ENCODE data around the gene THY1.

THY1 gene

DNA sequence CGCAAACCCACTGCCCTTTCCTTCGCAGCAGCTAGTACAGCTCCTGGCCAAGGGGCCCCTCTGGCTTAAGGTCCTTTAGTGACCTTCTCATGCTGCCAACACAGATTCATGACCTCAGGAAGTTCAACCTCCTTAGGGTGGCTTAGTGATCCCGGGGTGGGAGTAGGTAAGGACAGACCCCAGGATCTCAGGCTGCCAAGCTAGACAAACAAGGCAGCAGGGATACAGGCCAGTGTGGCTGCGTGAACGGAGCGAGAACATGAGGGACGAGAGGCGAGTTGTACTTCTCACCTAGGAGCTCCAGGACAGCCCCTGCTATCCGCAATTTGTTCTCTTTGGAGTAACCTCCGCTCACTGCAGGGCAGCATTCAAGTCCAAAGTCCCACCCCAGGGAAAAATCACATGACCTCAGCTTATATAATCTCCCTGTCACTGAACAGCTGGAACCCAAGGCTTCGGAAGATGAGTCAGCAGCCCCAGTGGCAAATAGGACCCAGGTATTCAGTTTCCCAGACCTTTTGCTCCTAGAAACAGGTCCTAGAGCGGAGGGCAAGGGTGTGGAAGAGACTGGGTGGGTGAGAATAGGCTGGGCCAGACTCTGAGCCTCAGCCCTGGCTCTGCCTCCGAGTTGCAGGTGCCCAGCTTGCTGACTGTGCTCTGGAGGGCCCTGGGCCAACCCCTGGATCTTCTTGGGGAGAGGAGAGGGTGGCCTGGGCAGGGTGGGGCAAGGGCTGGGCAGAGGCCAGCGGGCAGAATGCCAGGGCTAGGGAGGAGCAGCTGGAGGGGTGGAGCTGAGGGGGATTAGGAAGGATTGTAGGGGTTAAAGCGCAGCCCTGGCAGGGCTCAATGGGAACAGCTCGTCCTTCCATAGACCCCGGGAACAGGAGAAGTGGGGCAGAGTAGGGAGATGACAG lies 54.6 kb downstream of the THY1 start:
- DNase-seq, result no peak

DNA sequence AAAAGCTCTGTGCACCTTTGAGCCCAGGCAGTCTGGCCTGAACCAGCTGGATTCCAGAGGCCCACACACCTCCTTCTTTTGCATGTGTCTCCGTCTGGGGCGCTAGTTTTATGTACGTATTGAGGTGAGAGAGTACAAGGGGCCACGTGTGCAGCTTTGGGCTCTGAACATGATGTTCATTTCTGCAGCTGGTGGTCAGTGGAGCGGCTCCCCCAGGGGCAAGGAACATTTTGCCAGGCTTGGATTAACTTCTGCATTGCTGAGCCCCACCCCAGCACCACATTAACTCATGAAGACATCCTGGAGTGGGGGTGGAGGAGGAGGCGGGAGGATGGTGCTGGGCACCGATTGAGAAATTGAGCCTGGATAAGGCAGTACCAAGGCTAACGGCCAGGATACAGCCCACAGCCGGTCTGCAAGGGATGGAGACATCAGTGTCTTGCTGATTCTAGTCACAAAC lies 55.3 kb downstream of the THY1 start:
- no peak for DNase-seq

Measured in NCI-H510A (cell line).